ENCODE results near the gene FAM78A.
"Not testable (repeated sequence)": the region's sequence is repeated elsewhere in the genome, so short reads cannot be mapped to it uniquely, and the experiment has no call there.

FAM78A gene

GRCh38 chr9:131264231-131264630, 12.1 kb downstream of the FAM78A start:
- DNase-seq (ENCODE audit: low read depth), result no peak

- no peak for DNase-seq (ENCODE audit: low read depth)
Measured at GRCh38 chr9:131263701-131264100, 12.6 kb downstream of the FAM78A start.

DNA sequence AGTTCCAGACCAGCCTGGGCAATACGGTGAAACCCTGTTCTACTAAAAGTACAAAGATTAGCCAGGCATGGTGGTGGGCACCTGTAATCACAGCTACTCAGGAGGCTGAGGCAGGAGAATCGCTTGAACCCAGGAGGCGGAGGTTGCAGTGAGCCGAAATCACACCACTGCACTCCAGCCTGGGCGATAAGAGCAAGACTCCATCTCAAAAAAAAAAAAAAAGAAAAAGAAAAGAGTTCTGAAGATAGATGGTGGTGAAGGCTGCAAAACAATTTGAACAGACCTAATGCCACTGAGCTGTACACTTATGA, 13.3 kb downstream of the FAM78A start:
- not testable (repeated sequence) for DNase-seq (ENCODE audit: low read depth)

GRCh38 chr9:131262327-131263032, 13.8 kb downstream of the FAM78A start:
- DNase-seq (ENCODE audit: low read depth), result no peak

DNA sequence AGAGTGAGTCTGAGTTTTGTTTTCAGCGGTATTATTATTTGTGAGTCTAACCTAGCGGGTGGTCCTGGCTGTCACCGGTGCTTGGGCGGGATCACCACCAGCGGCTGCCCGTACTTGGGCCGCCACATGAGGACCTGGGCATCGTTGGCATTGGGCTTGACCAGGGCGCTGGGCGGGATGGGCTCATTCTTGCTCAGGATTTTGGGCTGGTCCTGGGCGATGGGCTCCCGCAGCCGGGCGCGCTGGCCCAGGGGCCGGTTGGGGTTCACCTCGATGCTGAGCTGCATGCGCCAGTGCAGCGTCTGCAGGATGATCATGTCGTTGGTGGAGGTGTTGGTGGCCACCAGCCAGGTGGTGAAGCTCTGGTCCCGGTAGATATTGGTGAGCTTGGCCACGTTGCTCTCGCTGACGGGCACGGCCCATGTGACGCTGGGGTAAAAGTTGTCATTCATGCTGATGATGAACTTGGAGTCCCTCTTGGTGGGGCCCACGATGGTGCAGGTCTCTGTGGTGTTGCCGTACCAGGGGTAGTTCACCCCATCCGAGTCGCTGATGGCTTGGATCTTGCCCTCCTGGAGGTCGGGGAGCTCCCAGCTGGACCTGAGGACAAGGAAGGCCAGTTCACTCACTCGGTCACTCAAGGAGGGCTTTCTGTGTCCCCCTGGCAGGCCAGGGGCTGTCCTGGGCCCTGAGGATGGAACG, 15.4 kb downstream of the FAM78A start:
- DNase-seq (ENCODE audit: low read depth), result no peak

- DNase-seq (ENCODE audit: low read depth), result no peak
Measured at GRCh38 chr9:131259916-131260597, 16.3 kb downstream of the FAM78A start.

- no peak for DNase-seq (ENCODE audit: low read depth)
Measured at GRCh38 chr9:131259432-131259898, 16.8 kb downstream of the FAM78A start.

GRCh38 chr9:131258698-131259431, 17.4 kb downstream of the FAM78A start:
- no peak for DNase-seq (ENCODE audit: low read depth)

- DNase-seq (ENCODE audit: low read depth), result no peak
Measured at GRCh38 chr9:131258186-131258585, 18.1 kb downstream of the FAM78A start.

DNA sequence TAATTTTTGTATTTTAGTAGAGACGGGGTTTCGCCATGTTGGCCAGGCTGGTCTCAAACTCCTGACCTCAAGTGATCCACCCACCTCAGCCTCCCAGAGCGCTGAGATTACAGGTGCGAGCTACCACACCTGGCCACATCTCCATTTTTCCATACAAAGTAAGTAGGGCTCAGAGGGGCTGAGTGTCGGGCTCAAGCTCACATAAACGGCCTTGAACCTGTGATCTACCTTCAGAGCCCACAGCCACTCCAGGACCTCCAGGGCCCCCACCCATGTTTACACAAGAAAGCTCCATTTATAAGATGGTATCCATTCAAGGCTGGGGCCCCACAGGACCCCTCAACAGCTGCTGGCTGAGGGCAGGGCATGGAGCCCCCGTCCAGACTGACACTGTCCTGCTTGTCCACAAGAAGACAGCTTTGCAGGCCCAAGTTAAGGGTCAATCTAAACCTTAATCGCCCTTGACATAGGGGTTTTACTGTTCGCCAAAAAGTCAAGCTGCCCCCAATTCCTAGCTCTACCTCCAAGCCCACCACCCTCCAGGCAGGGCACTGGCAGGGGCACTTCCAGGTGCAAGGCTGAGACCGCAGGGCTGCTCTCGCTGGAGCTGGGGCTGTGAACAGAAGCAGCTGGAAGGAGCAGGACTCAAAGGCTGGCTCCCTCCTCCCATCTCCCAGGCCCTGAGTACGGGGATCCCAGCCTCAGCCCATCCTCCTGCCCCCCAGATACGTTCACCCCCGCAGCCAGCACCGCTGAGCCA, 18.9 kb downstream of the FAM78A start:
- no peak for DNase-seq (ENCODE audit: low read depth)

DNA sequence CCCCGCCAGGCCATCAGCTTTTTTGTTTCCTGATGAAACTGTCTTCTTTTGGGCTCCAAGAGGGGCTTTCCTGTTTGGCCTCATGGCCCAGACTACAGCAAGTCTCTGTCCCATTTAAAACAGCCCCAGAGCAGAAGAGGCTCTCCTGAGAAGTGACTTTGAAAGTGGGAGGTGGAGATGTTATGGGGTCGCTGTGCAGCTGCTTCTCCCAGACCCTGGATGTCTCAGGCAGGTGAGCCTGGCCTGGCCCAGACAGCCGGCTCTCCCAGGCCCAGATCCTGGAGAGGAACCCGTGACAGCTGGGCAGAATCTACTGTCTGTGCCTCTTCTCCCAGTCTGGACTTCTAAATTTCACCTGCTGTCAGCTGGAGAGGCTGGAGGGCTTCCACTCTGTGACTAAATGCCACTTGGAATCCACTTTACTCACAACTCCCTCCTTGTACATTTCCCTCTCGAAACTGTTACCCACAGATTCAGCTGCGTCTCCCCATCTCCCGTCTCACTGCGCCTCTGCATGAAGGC, 20.6 kb downstream of the FAM78A start:
- no peak for DNase-seq (ENCODE audit: low read depth)

DNA sequence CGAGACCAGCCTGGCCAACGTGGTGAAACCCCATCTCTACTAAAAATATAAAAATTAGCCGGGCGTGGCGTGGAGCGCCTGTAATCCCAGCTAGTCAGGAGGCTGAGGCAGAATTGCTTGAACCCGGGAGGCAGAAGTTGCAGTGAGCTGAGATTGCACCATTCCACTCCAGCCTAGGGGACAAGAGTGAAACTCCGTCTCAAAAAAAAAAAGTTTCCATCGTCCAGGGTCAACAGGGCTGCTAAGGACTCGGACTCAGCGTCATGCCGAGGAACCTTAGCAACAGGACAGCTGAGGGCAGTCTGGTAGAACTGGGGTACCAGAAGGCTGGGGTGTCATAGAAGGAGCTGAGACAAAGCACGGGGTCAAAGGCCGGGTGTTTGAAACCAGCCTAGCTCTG, 21.7 kb downstream of the FAM78A start:
- no peak for DNase-seq (ENCODE audit: low read depth)

- DNase-seq (ENCODE audit: low read depth), result no peak
Measured at GRCh38 chr9:131253891-131254491, 22.3 kb downstream of the FAM78A start.

DNA sequence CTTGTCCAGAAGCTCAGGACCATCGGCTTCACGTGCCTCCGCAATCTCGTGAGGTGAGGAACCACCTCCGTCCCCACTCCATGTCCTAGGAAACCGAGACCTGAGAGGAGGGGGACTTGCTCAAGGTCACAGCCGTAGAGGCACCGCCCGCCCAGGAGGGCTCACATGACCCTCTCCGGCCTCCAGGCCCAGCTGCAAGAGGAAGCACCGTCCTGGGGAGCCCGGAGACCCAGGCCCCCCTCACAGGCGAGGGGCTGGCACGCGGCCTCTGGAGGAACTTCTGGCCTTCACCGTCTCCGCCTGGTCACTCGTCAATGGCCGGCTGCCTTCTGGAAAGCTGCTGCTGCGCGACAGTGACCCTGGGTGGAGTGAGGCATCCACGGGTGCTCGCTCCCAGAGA, 24.2 kb downstream of the FAM78A start:
- DNase-seq (ENCODE audit: low read depth), result no peak

DNA sequence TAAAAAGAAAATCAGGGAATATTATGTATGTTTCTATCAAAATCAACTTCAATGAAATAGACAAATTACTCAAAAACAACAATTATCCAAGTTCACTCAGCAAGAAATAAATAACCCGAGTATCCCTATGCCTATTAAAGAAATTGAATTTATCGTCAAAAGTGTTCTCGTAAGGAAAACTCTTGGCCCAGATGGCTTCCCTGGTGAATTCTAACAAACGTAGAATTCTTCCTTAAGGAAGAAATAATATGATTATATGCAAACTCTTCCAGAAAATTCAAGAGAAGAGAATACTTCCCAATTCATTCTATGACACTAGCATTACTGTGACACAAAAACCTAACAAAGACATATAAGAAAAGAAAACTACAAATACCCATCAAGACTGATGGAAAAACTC, 29.7 kb downstream of the FAM78A start:
- no peak for DNase-seq (ENCODE audit: low read depth)

GRCh38 chr9:131244331-131244730, 32.0 kb downstream of the FAM78A start:
- not testable (repeated sequence) for DNase-seq (ENCODE audit: low read depth)

DNA sequence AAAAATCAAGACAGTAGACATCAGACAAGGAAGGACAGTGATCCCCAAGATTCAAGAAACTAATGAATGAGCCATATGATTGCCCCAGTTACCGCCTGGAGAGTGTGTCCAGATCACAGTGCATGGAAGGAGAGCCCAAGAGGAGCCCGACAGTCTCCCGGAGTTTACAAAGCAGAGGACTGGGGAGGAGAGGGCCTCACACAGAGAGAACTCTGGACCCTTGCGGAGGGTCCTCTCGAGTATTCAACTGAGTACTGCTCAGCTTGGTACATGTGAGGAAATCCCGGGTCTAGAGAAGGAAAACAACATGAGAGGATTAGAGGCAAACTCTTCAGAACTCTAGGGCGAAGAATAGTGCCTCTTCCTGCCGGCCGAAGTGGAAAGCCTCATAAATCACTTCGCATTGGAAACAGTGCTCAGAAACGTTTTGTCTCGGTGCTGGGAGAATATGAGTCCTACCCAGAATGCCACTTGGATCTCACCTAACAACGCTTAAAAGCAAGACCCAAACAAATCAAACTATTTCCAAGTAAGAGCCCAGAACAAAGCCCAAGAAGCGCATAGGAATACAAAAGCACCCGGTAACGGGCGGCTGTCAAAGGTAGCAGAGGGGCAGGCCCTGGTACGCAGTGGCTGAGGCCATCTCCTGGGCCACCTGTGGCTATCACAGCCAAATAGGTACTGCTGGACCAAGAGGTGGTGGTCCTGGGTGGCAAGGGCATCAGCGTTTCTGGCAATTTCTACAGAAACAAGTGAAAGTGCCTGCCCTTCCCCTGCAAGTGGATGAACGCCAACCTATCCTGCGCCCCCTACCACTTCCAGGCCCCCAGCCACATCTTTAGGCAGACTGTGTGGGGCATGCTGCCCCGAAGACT, 36.0 kb downstream of the FAM78A start:
- no peak for DNase-seq (ENCODE audit: low read depth)

GRCh38 chr9:131239161-131239975, 36.9 kb downstream of the FAM78A start:
- no peak for DNase-seq (ENCODE audit: low read depth)

DNA sequence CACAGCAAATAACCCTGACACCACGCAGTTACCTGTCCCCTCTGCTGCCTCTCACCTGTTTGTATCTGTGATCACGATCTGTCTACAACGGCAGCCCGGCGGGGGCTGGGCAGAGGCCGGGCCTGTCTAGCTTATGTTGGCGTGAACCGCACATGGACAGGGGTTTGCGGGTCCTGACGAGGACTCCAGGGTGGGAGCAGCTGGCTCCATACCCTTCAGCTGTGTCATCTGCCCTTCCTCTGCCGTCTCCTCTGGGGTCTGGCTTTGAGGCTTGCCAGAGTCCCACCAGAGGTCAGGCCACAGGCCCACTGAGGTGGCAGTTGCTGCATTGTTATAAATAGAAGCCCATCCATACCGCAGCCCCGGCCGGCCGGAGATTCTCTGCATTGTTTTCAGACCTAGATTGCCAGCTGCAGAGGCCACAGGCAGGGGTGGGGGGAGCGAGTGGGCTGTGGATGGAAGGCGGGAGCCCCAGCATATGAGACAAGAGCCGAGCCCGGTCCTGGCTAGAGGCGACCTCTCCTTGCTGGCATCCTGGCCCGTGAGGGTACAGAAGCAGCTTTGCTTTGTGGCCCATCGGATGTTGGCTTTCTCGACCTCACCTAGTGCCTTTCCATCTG, 37.8 kb downstream of the FAM78A start:
- no peak for DNase-seq (ENCODE audit: low read depth)
